H9 (cell line): ENCODE results near the gene MAPKAP1. TPM values are rescaled to one million over a fixed set of nuclear protein-coding genes. Genes with fewer than 3 reads are reported as not detected.

ENCODE experiments used
- DNase-seq: peaks from one replicate; pipeline ENCODE4 v3.0.0-alpha.2; 2017
- H2AFZ ChIP-seq: one replicate; pipeline ENCODE4 v1.6.1; 2013; ENCODE audit warnings: mild to moderate bottlenecking, low read length, control low read depth, moderate library complexity
- H2AK5ac ChIP-seq: 2 replicates; pipeline ENCODE4 v1.6.1; 2013; ENCODE audit warnings: low read length, control low read depth, mixed read lengths; ENCODE audit not compliant: insufficient read length
- H2BK120ac ChIP-seq: one replicate; pipeline ENCODE4 v1.6.1; 2013; ENCODE audit warnings: low read depth, mild to moderate bottlenecking, low read length, control low read depth, inconsistent platforms; ENCODE audit not compliant: poor library complexity, severe bottlenecking
- H2BK12ac ChIP-seq: 2 replicates; pipeline ENCODE4 v1.6.1; 2013; ENCODE audit warnings: low read length, control low read depth, mixed read lengths, low read depth; ENCODE audit not compliant: insufficient read length
- H2BK15ac ChIP-seq: 2 replicates; pipeline ENCODE4 v1.6.1; 2013; ENCODE audit warnings: low read depth, low read length, control low read depth
- H2BK20ac ChIP-seq: one replicate; pipeline ENCODE4 v1.6.1; 2013; ENCODE audit warnings: low read depth, mild to moderate bottlenecking, low read length, control low read depth, inconsistent platforms; ENCODE audit not compliant: poor library complexity, severe bottlenecking
- H2BK5ac ChIP-seq: 2 replicates; pipeline ENCODE4 v1.6.1; 2013; ENCODE audit warnings: low read length, control low read depth, mixed read lengths; ENCODE audit not compliant: insufficient read length
- H3K14ac ChIP-seq: 2 replicates; pipeline ENCODE4 v1.6.1; 2013; ENCODE audit warnings: low read length, control low read depth; ENCODE audit not compliant: insufficient read depth
- H3K18ac ChIP-seq: 2 replicates; pipeline ENCODE4 v1.6.1; 2013; ENCODE audit warnings: low read depth, mild to moderate bottlenecking, mixed read lengths, low read length, control low read depth; ENCODE audit not compliant: insufficient read length
- H3K23ac ChIP-seq: 2 replicates; pipeline ENCODE4 v1.6.1; 2013; ENCODE audit warnings: low read length, control low read depth, mixed read lengths, low read depth; ENCODE audit not compliant: insufficient read length
- H3K23me2 ChIP-seq: 2 replicates; pipeline ENCODE4 v1.6.1; 2013; ENCODE audit warnings: low read depth, mild to moderate bottlenecking, mixed read lengths, low read length, control low read depth; ENCODE audit not compliant: insufficient read length, poor library complexity, severe bottlenecking
- H3K27ac ChIP-seq: 2 replicates; pipeline ENCODE4 v1.5.1; 2013; ENCODE audit warnings: low read length, control low read depth, mixed read lengths, low read depth; ENCODE audit not compliant: insufficient read length
- H3K27me3 ChIP-seq: 2 replicates; pipeline ENCODE4 v1.6.1; 2013; ENCODE audit warnings: low read length, control low read depth, inconsistent platforms; ENCODE audit not compliant: insufficient read depth
- H3K4ac ChIP-seq: 2 replicates; pipeline ENCODE4 v1.6.1; 2013; ENCODE audit warnings: low read depth, mild to moderate bottlenecking, control low read depth, inconsistent platforms, low read length, moderate library complexity
- H3K4me1 ChIP-seq: 2 replicates; pipeline ENCODE4 v1.6.1; 2013; ENCODE audit warnings: low read length, control low read depth, inconsistent platforms; ENCODE audit not compliant: insufficient read depth
- H3K4me2 ChIP-seq: 2 replicates; pipeline ENCODE4 v1.6.1; 2013; ENCODE audit warnings: low read length, control low read depth, mixed read lengths; ENCODE audit not compliant: insufficient read length, insufficient read depth
- H3K56ac ChIP-seq: 2 replicates; pipeline ENCODE4 v1.6.1; 2013; ENCODE audit warnings: low read depth, mild to moderate bottlenecking, mixed read lengths, low read length, control low read depth; ENCODE audit not compliant: insufficient read length
- H3K79me1 ChIP-seq: 2 replicates; pipeline ENCODE4 v1.6.1; 2013; ENCODE audit warnings: low read depth, mild to moderate bottlenecking, moderate library complexity, low read length, control low read depth, inconsistent platforms; ENCODE audit not compliant: insufficient read depth, poor library complexity, severe bottlenecking
- H3K79me2 ChIP-seq: 2 replicates; pipeline ENCODE4 v1.6.1; 2013; ENCODE audit warnings: low read length, control low read depth, inconsistent platforms; ENCODE audit not compliant: insufficient read depth
- H3K9ac ChIP-seq: 2 replicates; pipeline ENCODE4 v1.6.1; 2013; ENCODE audit warnings: low read length, control low read depth, mixed read lengths; ENCODE audit not compliant: insufficient read length; ENCODE audit errors: extremely low read depth
- H3K9me3 ChIP-seq: one replicate; pipeline ENCODE4 v1.6.1; 2013; ENCODE audit warnings: low read depth, low read length, inconsistent platforms; ENCODE audit not compliant: control insufficient read depth
- H3T11ph ChIP-seq: one replicate; pipeline ENCODE4 v1.6.1; 2013; ENCODE audit warnings: mild to moderate bottlenecking, low read length, control low read depth, inconsistent platforms
- H4K20me1 ChIP-seq: one replicate; pipeline ENCODE4 v1.6.1; 2013; ENCODE audit not compliant: control insufficient read depth, insufficient read length, insufficient read depth
- H4K5ac ChIP-seq: 2 replicates; pipeline ENCODE4 v1.6.1; 2013; ENCODE audit warnings: low read depth, mild to moderate bottlenecking, mixed read lengths, low read length, control low read depth; ENCODE audit not compliant: insufficient read length
- H4K8ac ChIP-seq: replicated peaks from 2 replicates; pipeline ENCODE4 v1.6.1; 2013; ENCODE audit warnings: low read length, control low read depth, mixed read lengths, low read depth; ENCODE audit not compliant: insufficient read length
- H4K91ac ChIP-seq: 2 replicates; pipeline ENCODE4 v1.6.1; 2013; ENCODE audit warnings: low read depth, mild to moderate bottlenecking, moderate library complexity, mixed read lengths, low read length, control low read depth; ENCODE audit not compliant: insufficient read length
- H3K27ac Mint-ChIP-seq, 3 experiments: 2 replicates in 2 of 3; 3 replicates in 1 of 3; pipeline ENCODE4 v1.8.0; 2020 to 2021; ENCODE audit warnings: mixed read lengths in 3 of 3, mild to moderate bottlenecking in 1 of 3, moderate library complexity in 1 of 3
- H3K27me3 Mint-ChIP-seq: 2 replicates; pipeline ENCODE4 v1.8.0; 2021; ENCODE audit warnings: low read depth, mild to moderate bottlenecking, moderate library complexity, mixed read lengths
- H3K36me3 Mint-ChIP-seq, 3 experiments: 2 replicates in 2 of 3; 3 replicates in 1 of 3; pipeline ENCODE4 v1.8.0; 2020 to 2021; ENCODE audit warnings: low read depth in 3 of 3, mixed read lengths in 3 of 3; ENCODE audit not compliant: insufficient read depth in 1 of 3
- H3K4me1 Mint-ChIP-seq, 2 experiments: 2 replicates each; pipeline ENCODE4 v1.8.0; 2020; ENCODE audit warnings: mixed read lengths in 2 of 2
- H3K4me3 Mint-ChIP-seq, 2 experiments: 2 replicates in 1 of 2; 3 replicates in 1 of 2; pipeline ENCODE4 v1.8.0; 2020 to 2021; ENCODE audit warnings: mild to moderate bottlenecking in 2 of 2, mixed read lengths in 2 of 2, moderate library complexity in 1 of 2
- H3K9me3 Mint-ChIP-seq, 2 experiments: 2 replicates in 1 of 2; 3 replicates in 1 of 2; pipeline ENCODE4 v1.8.0; 2020; ENCODE audit warnings: mild to moderate bottlenecking in 2 of 2, mixed read lengths in 2 of 2, moderate library complexity in 1 of 2
- WGBS: extraction: QIAGEN DNeasy Blood & Tissue Kit; methylation state at CpG from one replicate; pipeline ENCODE4 v1.1.7; 2013; ENCODE audit warnings: missing lambda C conversion rate, low lambda C conversion rate, mixed read lengths; ENCODE audit not compliant: insufficient read length; ENCODE audit errors: extremely low coverage; 5-methylcytosine and 5-hydroxymethylcytosine counted together
- total RNA-seq: library from RNA; stranded (reverse); gene quantifications from 2 replicates; pipeline ENCODE4 v1.2.1, GENCODE V29; 2021
- TF ChIP-seq, protein P1 (sequence below): fragments of 200-600 bp; sonication (generic); conservative IDR thresholded peaks from 3 replicates; pipeline ENCODE4 v1.8.0; 2021; ENCODE audit warnings: antibody characterized with exemption, mild to moderate bottlenecking

The MAPKAP1 gene
- total RNA-seq, 1 experiment from 2014 or later = 97.0 TPM

DNA sequence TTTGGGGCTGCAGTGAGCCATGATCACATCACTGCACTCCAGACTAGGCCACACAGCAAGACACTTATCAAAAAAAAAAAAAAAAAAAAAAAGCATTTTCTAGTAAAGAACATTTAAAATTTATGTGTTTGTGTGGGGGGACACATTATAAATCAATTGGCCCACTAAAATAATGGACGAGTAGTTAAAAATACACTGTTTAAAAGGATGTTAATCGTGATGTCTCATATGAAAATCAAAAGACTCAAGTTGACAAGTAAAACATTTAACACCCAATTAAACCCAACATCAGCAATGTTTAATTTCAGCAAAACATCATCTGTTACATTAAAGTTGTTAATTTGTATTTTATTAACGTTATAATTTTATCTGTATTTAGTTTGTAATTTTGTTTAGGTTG, 152.3 kb downstream of the MAPKAP1 start:
- H4K20me1 ChIP-seq = no peaks in the 10 kb centered on the region
- Mint-ChIP-seq H3K36me3 (peaks cover 2 to 11% (median 4%) of the 10 kb centered on the region in 3 experiments; a peak in 3 of 7 replicates), H3K27me3 (no peaks in the 10 kb centered on the region), H3K4me3 (no peak overlapping the region), H3K9me3 (no peaks in the 10 kb centered on the region), H3K27ac (no peak overlapping the region), H3K4me1 (peaks cover 14 to 18% of the 10 kb centered on the region in 2 experiments)
- H2BK12ac ChIP-seq = no peak overlapping the region
- no peak overlapping the region for H2BK120ac ChIP-seq
- H3K4me2 ChIP-seq = no peak overlapping the region
- H3K9ac ChIP-seq = no peak overlapping the region
- no peak overlapping the region for H3K18ac ChIP-seq
- H4K8ac ChIP-seq = no peak overlapping the region
- no CpG with 5 or more reads among the region's 3 CpGs for WGBS
- no peak overlapping the region for H3K23ac ChIP-seq
- no peaks in the 10 kb centered on the region for H3K27me3 ChIP-seq
- H3K9me3 ChIP-seq = no peaks in the 10 kb centered on the region
- H2AK5ac ChIP-seq = no peak overlapping the region
- no peak overlapping the region for H3T11ph ChIP-seq
- H2BK15ac ChIP-seq = no peak overlapping the region
- no peak overlapping the region for H4K91ac ChIP-seq
- no peaks in the 10 kb centered on the region for H3K79me2 ChIP-seq
- no peak overlapping the region for H4K5ac ChIP-seq
- no peak overlapping the region for H3K27ac ChIP-seq
- no peak overlapping the region for H3K14ac ChIP-seq
- H3K4me1 ChIP-seq = no peaks in the 10 kb centered on the region
- no peak overlapping the region for H3K56ac ChIP-seq
- DNase-seq = no peak
- H3K4ac ChIP-seq = no peak overlapping the region
- no peak overlapping the region for H2AFZ ChIP-seq
- H2BK20ac ChIP-seq = no peak overlapping the region
- no peaks in the 10 kb centered on the region for H3K23me2 ChIP-seq
- TF ChIP-seq, protein P1, sequence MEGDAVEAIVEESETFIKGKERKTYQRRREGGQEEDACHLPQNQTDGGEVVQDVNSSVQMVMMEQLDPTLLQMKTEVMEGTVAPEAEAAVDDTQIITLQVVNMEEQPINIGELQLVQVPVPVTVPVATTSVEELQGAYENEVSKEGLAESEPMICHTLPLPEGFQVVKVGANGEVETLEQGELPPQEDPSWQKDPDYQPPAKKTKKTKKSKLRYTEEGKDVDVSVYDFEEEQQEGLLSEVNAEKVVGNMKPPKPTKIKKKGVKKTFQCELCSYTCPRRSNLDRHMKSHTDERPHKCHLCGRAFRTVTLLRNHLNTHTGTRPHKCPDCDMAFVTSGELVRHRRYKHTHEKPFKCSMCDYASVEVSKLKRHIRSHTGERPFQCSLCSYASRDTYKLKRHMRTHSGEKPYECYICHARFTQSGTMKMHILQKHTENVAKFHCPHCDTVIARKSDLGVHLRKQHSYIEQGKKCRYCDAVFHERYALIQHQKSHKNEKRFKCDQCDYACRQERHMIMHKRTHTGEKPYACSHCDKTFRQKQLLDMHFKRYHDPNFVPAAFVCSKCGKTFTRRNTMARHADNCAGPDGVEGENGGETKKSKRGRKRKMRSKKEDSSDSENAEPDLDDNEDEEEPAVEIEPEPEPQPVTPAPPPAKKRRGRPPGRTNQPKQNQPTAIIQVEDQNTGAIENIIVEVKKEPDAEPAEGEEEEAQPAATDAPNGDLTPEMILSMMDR = no peak
- H3K79me1 ChIP-seq = no peaks in the 10 kb centered on the region
- no peak overlapping the region for H2BK5ac ChIP-seq
